HEK293 (cell line): Measurements from ENCODE around the gene ASB10.

Source experiments
- CTCF ChIA-PET: fragments of 350-600 bp; formaldehyde crosslinking; extraction: SDS; loops from one replicate; lab custom pipeline; 2021; ENCODE audit warnings: antibody characterized with exemption; lab: Yijun Ruan, JAX
- POLR2A ChIA-PET: fragments of 300-600 bp; formaldehyde crosslinking; extraction: SDS; loops from one replicate; lab custom pipeline; 2020; ENCODE audit warnings: antibody characterized with exemption, inconsistent platforms; lab: Yijun Ruan, JAX
- H3K27ac ChIP-seq: fragments of 200-500 bp; sonication (Bioruptor generic); 2 replicates; pipeline ENCODE4 v1.5.1; 2014; ENCODE audit warnings: low read depth, low read length, control low read depth, inconsistent platforms; ENCODE audit errors: extremely low read depth
- H3K36me3 ChIP-seq, 2 experiments: fragments of 200-500 bp in 1 of 2; sonication (Bioruptor generic) in 1 of 2; 1 replicate in 1 of 2; 2 replicates in 1 of 2; pipeline ENCODE4 v1.5.1; 2014 to 2017; ENCODE audit warnings: inconsistent platforms in 2 of 2, low read length in 2 of 2; ENCODE audit not compliant: control insufficient read depth in 2 of 2, insufficient read depth in 1 of 2
- H3K4me1 ChIP-seq: fragments of 200-500 bp; sonication (Bioruptor generic); 2 replicates; pipeline ENCODE4 v1.5.1; 2014; ENCODE audit warnings: mild to moderate bottlenecking, low read length, inconsistent platforms; ENCODE audit not compliant: control insufficient read depth, insufficient read depth
- H3K4me3 ChIP-seq: 2 replicates; pipeline ENCODE4 v1.5.1; 2011; ENCODE audit warnings: low read depth, mild to moderate bottlenecking, control low read depth, low read length, moderate library complexity
- H3K9me3 ChIP-seq: fragments of 200-500 bp; sonication (Bioruptor generic); 2 replicates; pipeline ENCODE4 v1.5.1; 2014; ENCODE audit warnings: low read depth, low read length, inconsistent platforms; ENCODE audit not compliant: control insufficient read depth, insufficient read depth
- FEZF1 ChIP-seq: fragments of 450-650 bp; formaldehyde crosslinking; IDR thresholded peaks from 2 replicates; pipeline ENCODE4 v1.5.1; 2016; ENCODE audit warnings: missing biosample characterization, missing genetic modification characterization
- HOXC10 ChIP-seq: sonication (generic); formaldehyde crosslinking; IDR thresholded peaks from 2 replicates; pipeline ENCODE4 v1.8.1; 2023; ENCODE audit warnings: mild to moderate bottlenecking, missing genetic modification reagents
- MYNN ChIP-seq: fragments of 450-650 bp; formaldehyde crosslinking; IDR thresholded peaks from 2 replicates; pipeline ENCODE4 v1.5.1; 2016; ENCODE audit warnings: missing biosample characterization, missing genetic modification characterization, borderline replicate concordance
- OVOL3 ChIP-seq: fragments of 450-650 bp; formaldehyde crosslinking; IDR thresholded peaks from 2 replicates; pipeline ENCODE4 v1.5.1; 2016; ENCODE audit warnings: missing biosample characterization, missing genetic modification characterization
- PRDM1 ChIP-seq: fragments of 450-650 bp; formaldehyde crosslinking; IDR thresholded peaks from 2 replicates; pipeline ENCODE4; 2016; ENCODE audit warnings: missing biosample characterization, missing genetic modification characterization
- TSHZ1 ChIP-seq: fragments of 450-650 bp; formaldehyde crosslinking; IDR thresholded peaks from 2 replicates; pipeline ENCODE4 v1.5.1; 2016; ENCODE audit warnings: missing biosample characterization, missing genetic modification characterization, borderline replicate concordance
- YY2 ChIP-seq: fragments of 450-650 bp; formaldehyde crosslinking; IDR thresholded peaks from 2 replicates; pipeline ENCODE4 v1.5.1; 2016; ENCODE audit warnings: missing biosample characterization, missing genetic modification characterization
- ZBTB10 ChIP-seq: fragments of 450-650 bp; formaldehyde crosslinking; IDR thresholded peaks from 2 replicates; pipeline ENCODE4 v1.5.1; 2016; ENCODE audit warnings: missing biosample characterization, missing genetic modification characterization
- ZBTB17 ChIP-seq: fragments of 450-650 bp; formaldehyde crosslinking; IDR thresholded peaks from 2 replicates; pipeline ENCODE4 v1.5.1; 2016; ENCODE audit warnings: missing biosample characterization, missing genetic modification characterization
- ZBTB20 ChIP-seq: fragments of 450-650 bp; formaldehyde crosslinking; IDR thresholded peaks from 2 replicates; pipeline ENCODE4 v1.5.1; 2016; ENCODE audit warnings: missing biosample characterization, missing genetic modification characterization
- ZBTB7A ChIP-seq: fragments of 450-650 bp; formaldehyde crosslinking; IDR thresholded peaks from 2 replicates; pipeline ENCODE4 v1.5.1; 2016; ENCODE audit warnings: low read depth, missing biosample characterization, missing genetic modification characterization
- ZFP69B ChIP-seq: fragments of 450-650 bp; formaldehyde crosslinking; IDR thresholded peaks from 2 replicates; pipeline ENCODE4 v1.5.1; 2016; ENCODE audit warnings: missing biosample characterization, missing genetic modification characterization
- ZNF169 ChIP-seq: fragments of 450-650 bp; formaldehyde crosslinking; IDR thresholded peaks from 2 replicates; pipeline ENCODE4 v1.5.1; 2016; ENCODE audit warnings: missing biosample characterization, missing genetic modification characterization
- ZNF175 ChIP-seq: fragments of 450-650 bp; formaldehyde crosslinking; IDR thresholded peaks from 2 replicates; pipeline ENCODE4 v1.5.1; 2016; ENCODE audit warnings: missing biosample characterization, missing genetic modification characterization
- ZNF404 ChIP-seq: fragments of 450-650 bp; formaldehyde crosslinking; IDR thresholded peaks from 2 replicates; pipeline ENCODE4 v1.5.1; 2017; ENCODE audit warnings: missing biosample characterization, missing genetic modification characterization
- ZNF473 ChIP-seq: fragments of 450-650 bp; formaldehyde crosslinking; IDR thresholded peaks from 2 replicates; pipeline ENCODE4 v1.5.1; 2017; ENCODE audit warnings: missing biosample characterization, missing genetic modification characterization
- ZNF561 ChIP-seq: fragments of 450-650 bp; IDR thresholded peaks from 2 replicates; pipeline ENCODE4 v1.5.1; 2018; ENCODE audit warnings: missing biosample characterization, missing genetic modification characterization, borderline replicate concordance
- ZNF571 ChIP-seq: fragments of 450-650 bp; formaldehyde crosslinking; IDR thresholded peaks from 2 replicates; pipeline ENCODE4 v1.5.0; 2017; ENCODE audit warnings: missing biosample characterization, missing genetic modification characterization
- ZNF600 ChIP-seq: fragments of 450-650 bp; formaldehyde crosslinking; IDR thresholded peaks from 2 replicates; pipeline ENCODE4 v1.5.1; 2016; ENCODE audit warnings: missing biosample characterization, missing genetic modification characterization
- ZNF626 ChIP-seq: fragments of 450-650 bp; sonication (Bioruptor Pico); formaldehyde crosslinking; IDR thresholded peaks from 2 replicates; pipeline ENCODE4 v1.5.1; 2018; ENCODE audit warnings: missing biosample characterization, missing genetic modification characterization, inconsistent platforms
- ZNF629 ChIP-seq: fragments of 450-650 bp; formaldehyde crosslinking; IDR thresholded peaks from 2 replicates; pipeline ENCODE4 v1.5.1; 2017; ENCODE audit warnings: missing biosample characterization, missing genetic modification characterization
- ZNF658 ChIP-seq: fragments of 450-650 bp; formaldehyde crosslinking; IDR thresholded peaks from 2 replicates; pipeline ENCODE4; 2016; ENCODE audit warnings: missing biosample characterization, missing genetic modification characterization
- ZNF747 ChIP-seq: fragments of 450-650 bp; formaldehyde crosslinking; IDR thresholded peaks from 2 replicates; pipeline ENCODE4 v1.5.1; 2016; ENCODE audit warnings: missing biosample characterization, missing genetic modification characterization
- TF ChIP-seq, protein P1 (sequence below): fragments of 450-650 bp; formaldehyde crosslinking; IDR thresholded peaks from 2 replicates; pipeline ENCODE4 v1.5.1; 2016; ENCODE audit warnings: missing biosample characterization, missing genetic modification characterization, low read depth
- TF ChIP-seq, protein P2 (sequence below): fragments of 450-650 bp; formaldehyde crosslinking; IDR thresholded peaks from 2 replicates; pipeline ENCODE4 v1.5.1; 2017; ENCODE audit warnings: missing biosample characterization, missing genetic modification characterization
- TF ChIP-seq, protein P3 (sequence below): fragments of 450-650 bp; formaldehyde crosslinking; IDR thresholded peaks from 2 replicates; pipeline ENCODE4 v1.5.1; 2017; ENCODE audit warnings: missing biosample characterization, missing genetic modification characterization

ASB10 gene

DNA sequence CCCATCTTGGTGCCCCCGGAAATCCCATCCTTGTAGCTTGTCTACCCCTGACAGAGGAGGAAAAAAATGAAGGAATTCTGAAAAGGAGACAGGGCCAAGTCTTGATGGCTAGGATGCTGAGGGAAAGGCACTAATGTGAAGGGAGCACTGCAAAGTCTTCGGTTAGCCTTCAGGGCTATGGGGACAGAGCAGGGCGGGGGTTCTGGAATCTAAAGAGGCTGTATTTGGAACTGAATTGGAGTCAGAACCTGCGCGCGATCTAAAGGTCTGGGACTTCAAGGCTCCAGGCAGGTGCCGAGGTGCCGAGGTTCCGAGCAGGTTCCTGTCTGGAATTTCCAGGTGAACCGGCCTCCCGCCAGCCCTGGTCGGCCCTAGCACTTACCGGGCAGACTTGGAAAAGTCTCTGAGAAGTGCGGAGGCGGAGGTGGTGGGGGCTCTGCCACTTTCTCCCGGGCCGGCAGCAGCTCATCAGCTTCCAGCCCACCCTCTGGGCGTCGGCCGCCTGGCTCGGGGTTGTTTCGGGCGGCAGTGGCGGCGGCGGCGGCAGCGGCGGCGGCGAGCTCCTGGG, 20.3 kb downstream of the ASB10 start:
- H3K27ac ChIP-seq, result peak overlapping the region; percentile 40; the same call in 1 of the 2 replicates
- peak overlapping the region; percentile 48 for H3K4me3 ChIP-seq
- no peaks in the 10 kb centered on the region for H3K36me3 ChIP-seq
- no peaks in the 10 kb centered on the region for H3K9me3 ChIP-seq
- no peaks in the 10 kb centered on the region for H3K4me1 ChIP-seq
- CTCF ChIA-PET, result interaction anchor here (0.6 to 2.7 kb wide), 8 partner anchors 12 to 230 kb away, joined by 3 to 14 read pairs (median 3); no protein-coding TSS in a partner anchor
- POLR2A ChIA-PET, result interaction anchor here (0.7 to 1.5 kb wide), 2 partner anchors 9 to 27 kb away, joined by 3 to 6 read pairs; no protein-coding TSS in a partner anchor
- no peak for TF ChIP-seq ZNF571 (tag by site-specific recombination)
- TF ChIP-seq OVOL3 (tag by site-specific recombination), result no peak
- TF ChIP-seq ZNF175 (tag by site-specific recombination), result no peak
- TF ChIP-seq ZFP69B, result no peak
- no peak for TF ChIP-seq ZNF658 (tag by site-specific recombination)
- TF ChIP-seq ZNF169 (tag by site-specific recombination), result no peak
- TF ChIP-seq, protein P1, sequence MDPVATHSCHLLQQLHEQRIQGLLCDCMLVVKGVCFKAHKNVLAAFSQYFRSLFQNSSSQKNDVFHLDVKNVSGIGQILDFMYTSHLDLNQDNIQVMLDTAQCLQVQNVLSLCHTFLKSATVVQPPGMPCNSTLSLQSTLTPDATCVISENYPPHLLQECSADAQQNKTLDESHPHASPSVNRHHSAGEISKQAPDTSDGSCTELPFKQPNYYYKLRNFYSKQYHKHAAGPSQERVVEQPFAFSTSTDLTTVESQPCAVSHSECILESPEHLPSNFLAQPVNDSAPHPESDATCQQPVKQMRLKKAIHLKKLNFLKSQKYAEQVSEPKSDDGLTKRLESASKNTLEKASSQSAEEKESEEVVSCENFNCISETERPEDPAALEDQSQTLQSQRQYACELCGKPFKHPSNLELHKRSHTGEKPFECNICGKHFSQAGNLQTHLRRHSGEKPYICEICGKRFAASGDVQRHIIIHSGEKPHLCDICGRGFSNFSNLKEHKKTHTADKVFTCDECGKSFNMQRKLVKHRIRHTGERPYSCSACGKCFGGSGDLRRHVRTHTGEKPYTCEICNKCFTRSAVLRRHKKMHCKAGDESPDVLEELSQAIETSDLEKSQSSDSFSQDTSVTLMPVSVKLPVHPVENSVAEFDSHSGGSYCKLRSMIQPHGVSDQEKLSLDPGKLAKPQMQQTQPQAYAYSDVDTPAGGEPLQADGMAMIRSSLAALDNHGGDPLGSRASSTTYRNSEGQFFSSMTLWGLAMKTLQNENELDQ (tag by site-specific recombination), result no peak
- no peak for TF ChIP-seq ZNF561 (tag by site-specific recombination)
- TF ChIP-seq ZNF629 (tag by site-specific recombination), result no peak
- TF ChIP-seq, protein P2, sequence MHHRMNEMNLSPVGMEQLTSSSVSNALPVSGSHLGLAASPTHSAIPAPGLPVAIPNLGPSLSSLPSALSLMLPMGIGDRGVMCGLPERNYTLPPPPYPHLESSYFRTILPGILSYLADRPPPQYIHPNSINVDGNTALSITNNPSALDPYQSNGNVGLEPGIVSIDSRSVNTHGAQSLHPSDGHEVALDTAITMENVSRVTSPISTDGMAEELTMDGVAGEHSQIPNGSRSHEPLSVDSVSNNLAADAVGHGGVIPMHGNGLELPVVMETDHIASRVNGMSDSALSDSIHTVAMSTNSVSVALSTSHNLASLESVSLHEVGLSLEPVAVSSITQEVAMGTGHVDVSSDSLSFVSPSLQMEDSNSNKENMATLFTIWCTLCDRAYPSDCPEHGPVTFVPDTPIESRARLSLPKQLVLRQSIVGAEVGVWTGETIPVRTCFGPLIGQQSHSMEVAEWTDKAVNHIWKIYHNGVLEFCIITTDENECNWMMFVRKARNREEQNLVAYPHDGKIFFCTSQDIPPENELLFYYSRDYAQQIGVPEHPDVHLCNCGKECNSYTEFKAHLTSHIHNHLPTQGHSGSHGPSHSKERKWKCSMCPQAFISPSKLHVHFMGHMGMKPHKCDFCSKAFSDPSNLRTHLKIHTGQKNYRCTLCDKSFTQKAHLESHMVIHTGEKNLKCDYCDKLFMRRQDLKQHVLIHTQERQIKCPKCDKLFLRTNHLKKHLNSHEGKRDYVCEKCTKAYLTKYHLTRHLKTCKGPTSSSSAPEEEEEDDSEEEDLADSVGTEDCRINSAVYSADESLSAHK, result no peak
- no peak for TF ChIP-seq HOXC10 (CRISPR knock-in tag)
- TF ChIP-seq ZBTB7A (tag by site-specific recombination), result no peak
- no peak for TF ChIP-seq PRDM1 (tag by site-specific recombination)
- no peak for TF ChIP-seq TSHZ1 (tag by site-specific recombination)
- TF ChIP-seq ZNF747, result no peak
- no peak for TF ChIP-seq ZNF473 (tag by site-specific recombination)
- peak; percentile 70; the same call in 1 of the 2 replicates for TF ChIP-seq ZBTB20 (tag by site-specific recombination)
- TF ChIP-seq, protein P3, sequence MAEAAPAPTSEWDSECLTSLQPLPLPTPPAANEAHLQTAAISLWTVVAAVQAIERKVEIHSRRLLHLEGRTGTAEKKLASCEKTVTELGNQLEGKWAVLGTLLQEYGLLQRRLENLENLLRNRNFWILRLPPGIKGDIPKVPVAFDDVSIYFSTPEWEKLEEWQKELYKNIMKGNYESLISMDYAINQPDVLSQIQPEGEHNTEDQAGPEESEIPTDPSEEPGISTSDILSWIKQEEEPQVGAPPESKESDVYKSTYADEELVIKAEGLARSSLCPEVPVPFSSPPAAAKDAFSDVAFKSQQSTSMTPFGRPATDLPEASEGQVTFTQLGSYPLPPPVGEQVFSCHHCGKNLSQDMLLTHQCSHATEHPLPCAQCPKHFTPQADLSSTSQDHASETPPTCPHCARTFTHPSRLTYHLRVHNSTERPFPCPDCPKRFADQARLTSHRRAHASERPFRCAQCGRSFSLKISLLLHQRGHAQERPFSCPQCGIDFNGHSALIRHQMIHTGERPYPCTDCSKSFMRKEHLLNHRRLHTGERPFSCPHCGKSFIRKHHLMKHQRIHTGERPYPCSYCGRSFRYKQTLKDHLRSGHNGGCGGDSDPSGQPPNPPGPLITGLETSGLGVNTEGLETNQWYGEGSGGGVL, result no peak
- TF ChIP-seq ZBTB17 (tag by site-specific recombination), result 0 out of 2 replicates have a peak, but pooled peaks have one; percentile 10
- no peak for TF ChIP-seq MYNN (tag by site-specific recombination)
- no peak for TF ChIP-seq ZNF404 (tag by site-specific recombination)
- TF ChIP-seq YY2 (tag by site-specific recombination), result no peak
- TF ChIP-seq ZBTB10, result no peak
- peak; percentile 76; the same call in 1 of the 2 replicates for TF ChIP-seq ZNF600 (tag by site-specific recombination)
- no peak for TF ChIP-seq ZNF626 (tag by site-specific recombination)
- TF ChIP-seq FEZF1 (tag by site-specific recombination), result no peak
